ENCODE results near the gene ANO4. TPM values are rescaled to one million over a fixed set of nuclear protein-coding genes. Genes with fewer than 3 reads are reported as not detected.

The ANO4 gene
- total and polyA plus RNA-seq, 9 donors: 1.8 to 13.1 (median 5.6) TPM

- intact Hi-C loops (cut with DNase I): no loop called here
- no peak for DNase-seq
- no peaks in the 10 kb centered on the region for H3K36me3 ChIP-seq
- no peaks in the 10 kb centered on the region for H3K4me1 ChIP-seq (ENCODE audit: insufficient read depth)
- 60 to 72% (median 60%) methylated on average over 4 of the region's 4 CpGs for WGBS, 3 donors
- no peaks in the 10 kb centered on the region for H3K9me3 ChIP-seq
- no peak overlapping the region for H3K4me3 ChIP-seq
- no peak overlapping the region for H3K27ac ChIP-seq
- no peaks in the 10 kb centered on the region for H3K27me3 ChIP-seq
- TF ChIP-seq CTCF (IDR thresholded peaks at IDR 0.05): no peak
- no peak for TF ChIP-seq EP300 (IDR thresholded peaks at IDR 0.05)
- TF ChIP-seq POLR2A (IDR thresholded peaks at IDR 0.05): no peak
These were observed 119.5 kb downstream of the ANO4 start for GRCh38 chr12:100913872-100914592.

- Histone ChIP-seq H3K4me1 (ENCODE audit: insufficient read depth) (no peaks in the 10 kb centered on the region), H3K4me3 (no peak overlapping the region), H3K36me3 (no peaks in the 10 kb centered on the region), H3K27me3 (no peaks in the 10 kb centered on the region), H3K9me3 (no peaks in the 10 kb centered on the region), H3K27ac (no peak overlapping the region)
- WGBS, 3 donors: 72 to 78% (median 75%) methylated on average over 2 of the region's 2 CpGs
- intact Hi-C loops (cut with DNase I): no loop called here
- no peak for TF ChIP-seq EP300 (IDR thresholded peaks at IDR 0.05)
- no peak for TF ChIP-seq POLR2A (IDR thresholded peaks at IDR 0.05)
- no peak for TF ChIP-seq CTCF (IDR thresholded peaks at IDR 0.05)
- no peak for DNase-seq
These were observed 124.5 kb downstream of the ANO4 start for GRCh38 chr12:100919116-100919515.

- 71 to 84% (median 82%) methylated on average over 4 of the region's 4 CpGs for WGBS, 3 donors
- no peaks in the 10 kb centered on the region for H3K4me1 ChIP-seq (ENCODE audit: insufficient read depth)
These were observed 125.9 kb downstream of the ANO4 start for GRCh38 chr12:100920493-100920892.

GRCh38 chr12:100926669-100927248, 132.2 kb downstream of the ANO4 start:
- no peak for DNase-seq
- intact Hi-C loops (cut with DNase I): no loop called here
- 0 to 42% (median 0%) methylated on average over 1 of the region's 1 CpG for WGBS, 3 donors
- Histone ChIP-seq H3K4me3 (no peak overlapping the region), H3K36me3 (no peaks in the 10 kb centered on the region), H3K27ac (no peak overlapping the region), H3K27me3 (no peaks in the 10 kb centered on the region), H3K9me3 (no peaks in the 10 kb centered on the region), H3K4me1 (ENCODE audit: insufficient read depth) (no peaks in the 10 kb centered on the region)
- TF ChIP-seq EP300 (IDR thresholded peaks at IDR 0.05) (no peak), POLR2A (IDR thresholded peaks at IDR 0.05) (no peak), CTCF (IDR thresholded peaks at IDR 0.05) (no peak)

More at GRCh38 chr12:100920493-100920892, 125.9 kb downstream of the ANO4 start:
- intact Hi-C loops (cut with DNase I): no loop called here
- no peaks in the 10 kb centered on the region for H3K9me3 ChIP-seq
- TF ChIP-seq CTCF (IDR thresholded peaks at IDR 0.05) (no peak), POLR2A (IDR thresholded peaks at IDR 0.05) (no peak), EP300 (IDR thresholded peaks at IDR 0.05) (no peak)
- H3K36me3 ChIP-seq: no peaks in the 10 kb centered on the region
- no peaks in the 10 kb centered on the region for H3K27me3 ChIP-seq
- H3K27ac ChIP-seq: no peak overlapping the region
- no peak overlapping the region for H3K4me3 ChIP-seq
- DNase-seq: no peak

Measured in ovary (tissue), 9 donors.